GM23248 (cell line): ENCODE measurements around the gene FLOT1. TPM values are rescaled to one million over a fixed set of nuclear protein-coding genes. Genes with fewer than 3 reads are reported as not detected.
"Not testable (repeated sequence)": the region's sequence is repeated elsewhere in the genome, so short reads cannot be mapped to it uniquely, and the experiment has no call there.

Experiments used
- DNase-seq: peaks from one replicate; pipeline ENCODE4 v3.0.0-alpha.2; 2015
- H2AFZ ChIP-seq: fragments of 200-600 bp; sonication (generic); 2 replicates; pipeline ENCODE4 v1.6.1; 2016; ENCODE audit warnings: antibody characterized with exemption
- H3F3A ChIP-seq: fragments of 200-600 bp; sonication (generic); 2 replicates; pipeline ENCODE4 v1.6.1; 2016; ENCODE audit warnings: mild to moderate bottlenecking, antibody characterized with exemption, mixed run types; ENCODE audit not compliant: insufficient read depth
- H3K27ac ChIP-seq: fragments of 200-600 bp; sonication (generic); 2 replicates; pipeline ENCODE4 v1.5.1; 2016; ENCODE audit warnings: mild to moderate bottlenecking
- H3K27me3 ChIP-seq: fragments of 200-600 bp; sonication (generic); replicated peaks from 2 replicates; pipeline ENCODE4 v1.6.1; 2016; ENCODE audit warnings: mild to moderate bottlenecking; ENCODE audit not compliant: insufficient read depth
- H3K36me3 ChIP-seq: fragments of 200-600 bp; sonication (generic); 2 replicates; pipeline ENCODE4 v1.6.1; 2016; ENCODE audit warnings: low read depth, mild to moderate bottlenecking
- H3K4me1 ChIP-seq: fragments of 200-600 bp; sonication (generic); 2 replicates; pipeline ENCODE4 v1.6.1; 2016; ENCODE audit warnings: mild to moderate bottlenecking; ENCODE audit not compliant: insufficient read depth
- H3K4me2 ChIP-seq: fragments of 200-600 bp; sonication (generic); one replicate; pipeline ENCODE4 v1.6.1; 2016; ENCODE audit warnings: mild to moderate bottlenecking; ENCODE audit not compliant: unreplicated experiment
- H3K4me3 ChIP-seq: fragments of 200-600 bp; sonication (generic); 2 replicates; pipeline ENCODE4 v1.5.1; 2016; ENCODE audit warnings: mild to moderate bottlenecking
- H3K79me2 ChIP-seq: fragments of 200-600 bp; sonication (generic); 2 replicates; pipeline ENCODE4 v1.6.1; 2016; ENCODE audit warnings: mild to moderate bottlenecking; ENCODE audit not compliant: insufficient read depth
- H3K9ac ChIP-seq: fragments of 200-600 bp; sonication (generic); 2 replicates; pipeline ENCODE4 v1.6.1; 2016; ENCODE audit warnings: mild to moderate bottlenecking
- H3K9me2 ChIP-seq: fragments of 200-600 bp; sonication (generic); 2 replicates; pipeline ENCODE4 v1.6.1; 2016; ENCODE audit warnings: mixed run types, mild to moderate bottlenecking, moderate library complexity; ENCODE audit not compliant: insufficient read depth
- H3K9me3 ChIP-seq: fragments of 200-600 bp; sonication (generic); one replicate; pipeline ENCODE4 v1.6.1; 2017; ENCODE audit warnings: low read depth
- H4K20me1 ChIP-seq: fragments of 200-600 bp; sonication (generic); 2 replicates; pipeline ENCODE4 v1.6.0; 2016; ENCODE audit not compliant: insufficient read depth
- EZH2 ChIP-seq: fragments of 200-600 bp; sonication (generic); IDR thresholded peaks from 2 replicates; pipeline ENCODE4 v1.6.1; 2018; ENCODE audit warnings: antibody characterized with exemption, mild to moderate bottlenecking; ENCODE audit not compliant: insufficient read depth, poor library complexity, severe bottlenecking
- EZH2phosphoT487 ChIP-seq: fragments of 200-600 bp; sonication (generic); IDR thresholded peaks from 2 replicates; pipeline ENCODE4 v1.6.1; 2018; ENCODE audit warnings: antibody characterized with exemption, moderate library complexity, mild to moderate bottlenecking, low read depth; ENCODE audit not compliant: insufficient read depth
- WGBS, 2 experiments: methylation state at CpG; one replicate each; pipeline ENCODE4 v1.1.6; 2015 to 2017; ENCODE audit warnings: low lambda C conversion rate in 2 of 2, low coverage in 1 of 2; ENCODE audit errors: missing lambda C conversion rate in 2 of 2; 5-methylcytosine and 5-hydroxymethylcytosine counted together
- in situ Hi-C: fragments of 300-500 bp; cut with MboI; formaldehyde crosslinking; loops from 2 replicates; pipeline ENCODE4 v1.15.0; 2020
- polyA plus RNA-seq: library from polyadenylated mRNA; unstranded; fragments of >200 nt; fragmentation: Nextera tagmentation; extraction: Ambion mirVana; gene quantifications from 2 replicates; pipeline ENCODE4 v1.2.1, GENCODE V29; 2016
- total RNA-seq: library from RNA; depleted of rRNA; stranded (reverse); fragments of >200 nt; shearing (Covaris generic); gene quantifications from 2 replicates; pipeline ENCODE4 v1.2.3, GENCODE V29; 2014

The FLOT1 gene
- total and polyA plus RNA-seq, 2 experiments from 2014 or later: 165 to 171 TPM

- Histone ChIP-seq H3K79me2 (no peaks in the 10 kb centered on the region), H3K27me3 (no peaks in the 10 kb centered on the region), H3K36me3 (no peaks in the 10 kb centered on the region), H3K9me2 (no peaks in the 10 kb centered on the region), H3K9ac (no peak overlapping the region), H3K4me1 (peaks cover 37% of the 10 kb centered on the region), H4K20me1 (no peaks in the 10 kb centered on the region), H3K4me2 (no peak overlapping the region), H3K9me3 (no peaks in the 10 kb centered on the region), H2AFZ (no peak overlapping the region), H3K4me3 (no peak overlapping the region), H3F3A (peaks cover 16% of the 10 kb centered on the region), H3K27ac (no peak overlapping the region)
- TF ChIP-seq EZH2: no peak
- TF ChIP-seq EZH2phosphoT487: no peak
- in situ Hi-C loops: no loop called here
- DNase-seq: no peak
- 91 to 92% methylated on average over 6 of the region's 6 CpGs for WGBS, 2 experiments
Measured at GRCh38 chr6:30766461-30767157, 24.1 kb upstream of the FLOT1 start.

DNA sequence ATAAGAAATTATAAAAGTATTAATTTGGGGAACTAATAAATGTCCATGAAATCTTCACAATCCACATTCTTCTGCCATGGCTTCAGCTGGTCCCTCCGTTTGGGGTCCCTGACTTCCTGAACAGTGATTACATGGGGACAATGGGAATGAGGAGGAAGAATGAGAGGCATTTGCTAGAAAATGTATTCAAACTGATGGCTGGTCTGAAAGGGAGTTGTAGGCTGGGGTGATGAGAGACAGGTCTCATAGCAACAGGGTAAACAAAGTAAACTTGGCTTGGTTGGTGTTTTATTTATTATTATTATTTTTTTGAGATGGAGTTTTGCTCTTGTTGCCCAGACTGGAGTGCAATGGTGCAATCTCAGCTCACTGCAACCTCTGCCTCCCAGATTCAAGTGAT lies 23.0 kb upstream of the FLOT1 start:
- 100% methylated on average over 1 of the region's 1 CpG for WGBS, 2 experiments
- H3K4me2 ChIP-seq, in situ Hi-C loops: not testable (repeated sequence)

GRCh38 chr6:30764490-30765043 lies 22.1 kb upstream of the FLOT1 start:
- H3K4me1 ChIP-seq: peaks cover 44% of the 10 kb centered on the region
- H3K9me2 ChIP-seq, H3K36me3 ChIP-seq, H4K20me1 ChIP-seq, H3K9me3 ChIP-seq, DNase-seq, H3K79me2 ChIP-seq, in situ Hi-C loops, H3K27me3 ChIP-seq, H3K4me3 ChIP-seq: not testable (repeated sequence)
- peak overlapping the region; percentile 37; the same call in 1 of the 2 replicates for H3K9ac ChIP-seq
- WGBS, 2 experiments: 86 to 92% methylated on average over 13 of the region's 13 CpGs
- peak overlapping the region; percentile 46 for H3K27ac ChIP-seq
- peak overlapping the region; percentile 11 for H3K4me2 ChIP-seq
- peak overlapping the region; percentile 71 for H2AFZ ChIP-seq
- peaks cover 19% of the 10 kb centered on the region for H3F3A ChIP-seq

More for the DNA sequence above, 23.0 kb upstream of the FLOT1 start:
- not testable (repeated sequence) for H3K27ac ChIP-seq, H3K9ac ChIP-seq, H3K79me2 ChIP-seq, H2AFZ ChIP-seq, H4K20me1 ChIP-seq, H3K27me3 ChIP-seq, H3K9me3 ChIP-seq, H3K36me3 ChIP-seq, H3K9me2 ChIP-seq, H3K4me3 ChIP-seq, DNase-seq
- Histone ChIP-seq H3K4me1 (peaks cover 47% of the 10 kb centered on the region), H3F3A (peaks cover 19% of the 10 kb centered on the region)

- Histone ChIP-seq H3K27me3 (no peaks in the 10 kb centered on the region), H4K20me1 (no peaks in the 10 kb centered on the region), H3K36me3 (no peaks in the 10 kb centered on the region), H3K4me3 (no peak overlapping the region), H3K9me2 (no peaks in the 10 kb centered on the region), H3K9me3 (no peaks in the 10 kb centered on the region), H3K79me2 (no peaks in the 10 kb centered on the region), H3F3A (peaks cover 23% of the 10 kb centered on the region), H2AFZ (peak overlapping the region; percentile 71), H3K9ac (peak overlapping the region; percentile 37; the same call in 1 of the 2 replicates), H3K4me1 (peaks cover 42% of the 10 kb centered on the region), H3K27ac (peak overlapping the region; percentile 46), H3K4me2 (peak overlapping the region; percentile 11)
- 67 to 74% methylated on average over 8 of the region's 8 CpGs for WGBS, 2 experiments
- no peak for TF ChIP-seq EZH2
- no peak for TF ChIP-seq EZH2phosphoT487
- DNase-seq: peak; percentile 39
- in situ Hi-C loops: no loop called here
Measured at GRCh38 chr6:30763618-30764489, 21.4 kb upstream of the FLOT1 start.
